ENCODE data around the gene CDIP1.

Gene CDIP1

DNA sequence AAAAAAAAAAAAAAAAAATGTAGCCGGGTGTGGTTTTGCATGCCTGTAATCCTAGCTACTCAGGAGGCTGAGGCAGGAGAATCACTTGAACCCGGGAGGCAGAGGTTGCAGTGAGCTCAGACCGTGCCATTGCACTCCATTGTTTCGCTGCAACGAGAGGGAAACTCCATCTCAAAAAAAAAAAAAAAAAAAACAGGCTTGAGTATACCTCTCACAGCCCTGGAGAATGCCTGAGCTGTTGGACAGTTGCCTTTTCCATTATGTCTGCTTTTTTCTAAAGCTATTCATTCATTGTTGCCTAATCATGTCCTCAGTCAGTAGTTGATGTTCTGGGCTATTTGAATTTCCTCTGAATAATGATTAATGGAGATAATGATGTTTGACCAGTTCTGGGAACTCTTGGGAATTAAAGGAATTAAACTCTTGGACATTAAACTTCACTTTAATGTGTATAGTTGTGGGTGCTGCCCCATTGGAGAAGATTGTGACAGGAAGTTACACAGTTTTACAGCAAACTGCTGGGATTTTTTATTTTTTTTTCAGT lies 50.5 kb downstream of the CDIP1 start:
- Histone ChIP-seq H4K20me1 (ENCODE audit: insufficient read depth) (no peaks in the 10 kb centered on the region), H3K4me3 (IDR thresholded peaks at IDR 0.05; ENCODE audit: insufficient read depth, low read depth, low read length) (no peak overlapping the region), H2AFZ (ENCODE audit: low read depth) (no peak overlapping the region), H3K9ac (no peak overlapping the region), H3K27me3 (ENCODE audit: insufficient read depth, low read depth) (no peaks in the 10 kb centered on the region), H3K4me1 (ENCODE audit: low read depth, poor library complexity, severe bottlenecking) (no peaks in the 10 kb centered on the region), H3K27ac (no peak overlapping the region), H3K36me3 (ENCODE audit: insufficient read depth) (no peaks in the 10 kb centered on the region), H3K4me2 (no peak overlapping the region), H3K79me2 (ENCODE audit: insufficient read depth, low read depth) (no peaks in the 10 kb centered on the region)
- no peak for TF ChIP-seq CTCF (conservative IDR thresholded peaks at IDR 0.05; ENCODE audit: low read depth, low read length)

- Histone ChIP-seq H3K27ac (no peak overlapping the region), H3K27me3 (ENCODE audit: insufficient read depth, low read depth) (no peaks in the 10 kb centered on the region), H2AFZ (ENCODE audit: low read depth) (no peak overlapping the region), H3K4me2 (no peak overlapping the region), H3K36me3 (ENCODE audit: insufficient read depth) (no peaks in the 10 kb centered on the region), H3K79me2 (ENCODE audit: insufficient read depth, low read depth) (no peaks in the 10 kb centered on the region), H3K4me1 (ENCODE audit: low read depth, poor library complexity, severe bottlenecking) (no peaks in the 10 kb centered on the region), H3K4me3 (IDR thresholded peaks at IDR 0.05; ENCODE audit: insufficient read depth, low read depth, low read length) (no peak overlapping the region), H4K20me1 (ENCODE audit: insufficient read depth) (no peaks in the 10 kb centered on the region), H3K9ac (no peak overlapping the region)
- TF ChIP-seq CTCF (conservative IDR thresholded peaks at IDR 0.05; ENCODE audit: low read depth, low read length) = no peak
These were observed 52.3 kb downstream of the CDIP1 start for GRCh38 chr16:4486126-4486893.

GRCh38 chr16:4481963-4482362 lies 56.6 kb downstream of the CDIP1 start:
- Histone ChIP-seq H3K4me2 (no peak overlapping the region), H3K27ac (no peak overlapping the region), H3K4me3 (IDR thresholded peaks at IDR 0.05; ENCODE audit: insufficient read depth, low read depth, low read length) (no peak overlapping the region), H3K79me2 (ENCODE audit: insufficient read depth, low read depth) (peaks cover 15% of the 10 kb centered on the region; the same call in 1 of the 2 replicates), H3K27me3 (ENCODE audit: insufficient read depth, low read depth) (no peaks in the 10 kb centered on the region), H3K9ac (no peak overlapping the region), H3K36me3 (ENCODE audit: insufficient read depth) (no peaks in the 10 kb centered on the region), H2AFZ (ENCODE audit: low read depth) (no peak overlapping the region), H3K4me1 (ENCODE audit: low read depth, poor library complexity, severe bottlenecking) (peaks cover 5% of the 10 kb centered on the region), H4K20me1 (ENCODE audit: insufficient read depth) (no peaks in the 10 kb centered on the region)
- TF ChIP-seq CTCF (conservative IDR thresholded peaks at IDR 0.05; ENCODE audit: low read depth, low read length) = no peak

- H3K4me3 ChIP-seq (IDR thresholded peaks at IDR 0.05; ENCODE audit: insufficient read depth, low read depth, low read length) = no peak overlapping the region
- no peak overlapping the region for H3K27ac ChIP-seq
- no peaks in the 10 kb centered on the region for H3K36me3 ChIP-seq (ENCODE audit: insufficient read depth)
- TF ChIP-seq CTCF (conservative IDR thresholded peaks at IDR 0.05; ENCODE audit: low read depth, low read length) = no peak
- H3K79me2 ChIP-seq (ENCODE audit: insufficient read depth, low read depth) = peaks cover 19% of the 10 kb centered on the region; the same call in 1 of the 2 replicates
- H3K9ac ChIP-seq = no peak overlapping the region
- H3K4me2 ChIP-seq = no peak overlapping the region
- H4K20me1 ChIP-seq (ENCODE audit: insufficient read depth) = no peaks in the 10 kb centered on the region
- peaks cover 5% of the 10 kb centered on the region for H3K4me1 ChIP-seq (ENCODE audit: low read depth, poor library complexity, severe bottlenecking)
- no peaks in the 10 kb centered on the region for H3K27me3 ChIP-seq (ENCODE audit: insufficient read depth, low read depth)
- no peak overlapping the region for H2AFZ ChIP-seq (ENCODE audit: low read depth)
These were observed 57.0 kb downstream of the CDIP1 start for GRCh38 chr16:4481526-4481925.

Measured in KMS-11 (cell line).